K562 (cell line): ENCODE results near the gene CYB5B. TPM values are rescaled to one million over a fixed set of nuclear protein-coding genes. Genes with fewer than 3 reads are reported as not detected.

Source experiments
- ATAC-seq: fragments of 200-7000 bp; cut with Tn5 transposase; 3 replicates; pipeline ENCODE4 v1.9.1; 2020; ENCODE audit warnings: moderate library complexity
- BruUV-seq: library from RNA; stranded (reverse); fragments of 400-500 nt; replicated peaks from 2 replicates; lab custom pipeline; 2021; lab: Mats Ljungman, UMichigan
- CTCF ChIA-PET: fragments of 300-600 bp; formaldehyde crosslinking; extraction: SDS; loops from one replicate; lab custom pipeline; 2021; ENCODE audit warnings: low intra/inter-chr PET ratio; lab: Yijun Ruan, JAX
- POLR2A ChIA-PET: fragments of 300-600, 350-650 bp; sonication (Branson Sonifier 250); formaldehyde crosslinking; extraction: SDS; loops from one replicate; lab custom pipeline; 2021; ENCODE audit warnings: antibody characterized with exemption, inconsistent platforms; lab: Yijun Ruan, JAX
- DNase-seq, 4 experiments: peaks; one replicate each; pipeline versions ENCODE4 v3.0.0 to v3.0.0-alpha.2; 2011 to 2018; ENCODE audit warnings: low spot score in 3 of 4, mixed read lengths in 3 of 4; ENCODE audit errors: extremely low read depth in 1 of 4
- FAIRE-seq: peaks from 2 replicates; lab custom pipeline; 2011; peaks lifted over from hg19 to GRCh38; lab: Jason Lieb, UNC
- H2AFZ ChIP-seq: 2 replicates; pipeline ENCODE4 v1.6.0; 2011; ENCODE audit warnings: low read depth, low read length, control low read depth, inconsistent platforms
- H3K27ac ChIP-seq: fragments of 200-600 bp; 3 replicates; pipeline ENCODE4 v1.8.0; 2011; ENCODE audit warnings: low read depth, mild to moderate bottlenecking, control low read depth, inconsistent platforms, low read length, moderate library complexity, mixed read lengths; ENCODE audit errors: extremely low read depth
- H3K27me3 ChIP-seq, 2 experiments: fragments of 300-600 bp in 1 of 2; 2 replicates in 1 of 2; 3 replicates in 1 of 2; pipeline versions ENCODE4 v1.6.0 to v1.8.0; 2011; ENCODE audit warnings: inconsistent platforms in 2 of 2, low read length in 2 of 2, mild to moderate bottlenecking in 1 of 2, mixed read lengths in 1 of 2, moderate library complexity in 1 of 2; ENCODE audit not compliant: control insufficient read depth in 2 of 2, insufficient read depth in 2 of 2
- H3K36me3 ChIP-seq: fragments of 300-600 bp; 3 replicates; pipeline ENCODE4 v1.8.0; 2011; ENCODE audit warnings: mild to moderate bottlenecking, low read length, inconsistent platforms; ENCODE audit not compliant: control insufficient read depth, insufficient read depth
- H3K4me1 ChIP-seq, 2 experiments: fragments of 200-600 bp in 1 of 2; replicated peaks in 1 of 2; 2 replicates in 1 of 2; 3 replicates in 1 of 2; pipeline versions ENCODE4 v1.5.1 to v1.8.0; 2011; ENCODE audit warnings: inconsistent platforms in 2 of 2, low read length in 2 of 2, mild to moderate bottlenecking in 1 of 2, mixed read lengths in 1 of 2, moderate library complexity in 1 of 2; ENCODE audit not compliant: control insufficient read depth in 2 of 2, insufficient read depth in 2 of 2
- H3K4me2 ChIP-seq: 2 replicates; pipeline ENCODE4 v1.6.1; 2011; ENCODE audit warnings: low read length, control low read depth, inconsistent platforms, mixed read lengths; ENCODE audit not compliant: insufficient read depth
- H3K4me3 ChIP-seq: fragments of 200-600 bp; sonication (generic), shearing (Covaris generic); 2 replicates; pipeline ENCODE4 v1.5.1; 2016; ENCODE audit warnings: control low read depth, inconsistent platforms
- H3K79me2 ChIP-seq: fragments of 200-600 bp; 3 replicates; pipeline ENCODE4 v1.8.0; 2011; ENCODE audit warnings: low read length, inconsistent platforms; ENCODE audit not compliant: control insufficient read depth, insufficient read depth
- H3K9ac ChIP-seq, 2 experiments: 2 replicates each; pipeline versions ENCODE4 v1.6.0 to v1.6.1; 2011; ENCODE audit warnings: low read depth in 2 of 2, low read length in 2 of 2, control low read depth in 1 of 2, inconsistent platforms in 1 of 2, mild to moderate bottlenecking in 1 of 2, mixed read lengths in 1 of 2; ENCODE audit not compliant: insufficient read depth in 1 of 2
- H3K9me1 ChIP-seq: one replicate; pipeline ENCODE4 v1.6.0; 2011; ENCODE audit warnings: inconsistent platforms, mild to moderate bottlenecking, low read length, moderate library complexity; ENCODE audit not compliant: control insufficient read depth, insufficient read depth
- H3K9me3 ChIP-seq: replicated peaks from 2 replicates; pipeline ENCODE4 v1.5.1; 2011; ENCODE audit warnings: low read depth, low read length, inconsistent platforms; ENCODE audit not compliant: control insufficient read depth, insufficient read depth
- H4K20me1 ChIP-seq: replicated peaks from 2 replicates; pipeline ENCODE4 v1.6.1; 2011; ENCODE audit warnings: low read length, inconsistent platforms, mixed read lengths; ENCODE audit not compliant: control insufficient read depth, insufficient read depth
- FOXO4 ChIP-seq: fragments of 450-650 bp; formaldehyde crosslinking; IDR thresholded peaks from 2 replicates; pipeline ENCODE4 v1.4.0; 2020; ENCODE audit warnings: mild to moderate bottlenecking, moderate library complexity
- KLF16 ChIP-seq: IDR thresholded peaks from 2 replicates; pipeline ENCODE4 v1.6.1; 2016; ENCODE audit warnings: antibody characterized with exemption
- RBM14 ChIP-seq: fragments of 200-400 bp; formaldehyde crosslinking; IDR thresholded peaks from 2 replicates; pipeline ENCODE4 v1.6.1; 2018; ENCODE audit warnings: low read depth, mild to moderate bottlenecking, low read length, moderate library complexity, borderline replicate concordance; ENCODE audit not compliant: insufficient read depth
- RHOXF2B ChIP-seq: fragments of 250-450 bp; sonication (Bioruptor Pico); conservative IDR thresholded peaks from 2 replicates; pipeline ENCODE4 v1.5.1; 2021
- SRF ChIP-seq, 2 experiments: fragments of 250-450, 450-650 bp in 1 of 2; sonication (Bioruptor Pico) in 1 of 2; sonication (generic) in 1 of 2; formaldehyde crosslinking; IDR thresholded peaks; 2 replicates each; pipeline versions ENCODE4 v1.5.0 to v1.5.1; 2020 to 2022; ENCODE audit warnings: mild to moderate bottlenecking in 1 of 2, missing genetic modification reagents in 1 of 2
- TCF15 ChIP-seq: fragments of 250-450 bp; sonication (Bioruptor Pico); IDR thresholded peaks from 2 replicates; pipeline ENCODE4 v1.8.0; 2022; ENCODE audit warnings: moderate library complexity, mild to moderate bottlenecking, inconsistent platforms
- U2AF2 ChIP-seq: fragments of 200-400 bp; formaldehyde crosslinking; optimal IDR thresholded peaks from 2 replicates; pipeline ENCODE3; 2017; ENCODE audit warnings: low read depth, mild to moderate bottlenecking, low read length
- ZNF165 ChIP-seq: fragments of 250-450 bp; sonication (Bioruptor Pico); IDR thresholded peaks from 2 replicates; pipeline ENCODE4 v1.4.0; 2020; ENCODE audit warnings: borderline replicate concordance
- ZNF318 ChIP-seq, 2 experiments: fragments of 450-650 bp; IDR thresholded peaks; 2 replicates each; pipeline ENCODE4 v1.6.1; 2016; ENCODE audit warnings: mild to moderate bottlenecking in 2 of 2, borderline replicate concordance in 1 of 2, low read depth in 1 of 2, moderate library complexity in 1 of 2
- ZNF511 ChIP-seq: sonication (generic); formaldehyde crosslinking; IDR thresholded peaks from 2 replicates; pipeline ENCODE4 v1.8.0; 2022; ENCODE audit warnings: mild to moderate bottlenecking, missing genetic modification reagents
- ZNF668 ChIP-seq: fragments of 250-450 bp; sonication (Bioruptor Pico); IDR thresholded peaks from 2 replicates; pipeline ENCODE4 v1.8.0; 2022; ENCODE audit warnings: mild to moderate bottlenecking, inconsistent platforms
- WGBS: fragments of 100-300 bp; shearing (Covaris generic); methylation state at CpG from one replicate; pipeline ENCODE4 v1.1.6; 2016; ENCODE audit warnings: low coverage, mixed read lengths; ENCODE audit not compliant: insufficient coverage; ENCODE audit errors: missing lambda C conversion rate; 5-methylcytosine and 5-hydroxymethylcytosine counted together
- in situ Hi-C: fragments of 300-500 bp; cut with MboI; formaldehyde crosslinking; loops from 4 replicates; pipeline ENCODE4 v1.15.0; 2018; ENCODE audit warnings: inconsistent platforms, mixed read lengths
- intact Hi-C: fragments of 100-400 bp; cut with micrococcal nuclease; formaldehyde crosslinking; loops from 2 replicates; pipeline ENCODE4 v1.14.2; 2022
- polyA plus RNA-seq, 8 experiments: library from polyadenylated mRNA; depleted of rRNA in 4 of 8; stranded (reverse) in 5 of 8; unstranded in 3 of 8; fragments of >200 nt; fragmentation: Nextera tagmentation in 2 of 8; fragmentation: Illumina TruSeq in 1 of 8; extraction: Ambion mirVana in 2 of 8; extraction: Trizol in 1 of 8; gene quantifications; 2 replicates each; pipeline versions ENCODE4 v1.2.1 to v1.2.3, GENCODE V29; 2011 to 2014; ENCODE audit warnings: inconsistent platforms in 1 of 8, missing spikeins in 1 of 8
- total RNA-seq, 7 experiments: library from RNA; depleted of rRNA in 6 of 7; stranded (reverse); fragments of >200 nt in 6 of 7; fragmentation: Illumina TruSeq in 2 of 7; extraction: Trizol in 2 of 7; gene quantifications; 2 replicates each; pipeline versions ENCODE4 v1.2.1 to v1.2.3, GENCODE V29; 2011 to 2021; ENCODE audit warnings: low replicate concordance in 1 of 7

The CYB5B gene
- total and polyA plus RNA-seq, 9 of the 15 experiments (the other 6 are each of a cell fraction or from before 2014, with no cell fraction given) = 29.9 to 274 (median 136) TPM

- FAIRE-seq = no peak
- POLR2A ChIA-PET = no interaction called here
- CTCF ChIA-PET = no interaction called here
- no peak for ATAC-seq
- Histone ChIP-seq H3K4me3 (no peak overlapping the region), H4K20me1 (no peaks in the 10 kb centered on the region), H3K79me2 (peaks cover 27% of the 10 kb centered on the region), H3K9me3 (no peaks in the 10 kb centered on the region; the same call in 1 of the 2 replicates), H3K27me3 (no peaks in the 10 kb centered on the region), H3K9ac (no peak overlapping the region), H3K4me1 (peaks cover 0 to 10% of the 10 kb centered on the region in 2 experiments; a peak in 3 of 5 replicates), H3K9me1 (no peaks in the 10 kb centered on the region), H2AFZ (no peak overlapping the region), H3K36me3 (peaks cover 13% of the 10 kb centered on the region; the same call in 1 of the 3 replicates), H3K27ac (no peak overlapping the region), H3K4me2 (no peak overlapping the region)
- WGBS = 96% methylated on average over 11 of the region's 11 CpGs
- in situ Hi-C loops = no loop called here
- no peak for DNase-seq
- TF ChIP-seq RBM14 (no peak), KLF16 (no peak), RHOXF2B (CRISPR knock-in tag) (no peak), ZNF165 (CRISPR knock-in tag) (no peak), TCF15 (no peak), U2AF2 (no peak), SRF (CRISPR knock-in tag; IDR thresholded peaks at IDR 0.05) (no peak), ZNF318 (IDR thresholded peaks at IDR 0.05; ENCODE audit: borderline replicate concordance in 1 of 2, low read depth in 1 of 2) (no peak), ZNF668 (CRISPR knock-in tag) (no peak), FOXO4 (CRISPR knock-in tag) (no peak), ZNF511 (CRISPR knock-in tag) (no peak)
- intact Hi-C loops = no loop called here
- BruUV-seq = no TSS peak
Measured at GRCh38 chr16:69423189-69423588, 1.2 kb upstream of the CYB5B start.
